Pancreas (tissue), 10 donors: ENCODE results near the gene HTR1D. TPM values are rescaled to one million over a fixed set of nuclear protein-coding genes. Genes with fewer than 3 reads are reported as not detected.

ENCODE experiments used
- ATAC-seq, 4 donors: fragments of 200-7000 bp; cut with Tn5 transposase; one replicate each; pipeline versions ENCODE4 v1.8.0 to v1.9.1; 2020; ENCODE audit warnings: mild to moderate bottlenecking in 4 of 4, moderate library complexity in 4 of 4
- DNase-seq, 6 donors: peaks; one replicate each; pipeline ENCODE4 v3.0.0-alpha.2; 2020
- FAIRE-seq: peaks from 2 replicates; lab custom pipeline; 2012; peaks lifted over from hg19 to GRCh38; lab: Jason Lieb, UNC
- H3K27ac ChIP-seq, 4 donors: fragments of 200-600 bp; sonication (generic); 1 replicate in 3 of 4; 2 replicates in 1 of 4; pipeline versions ENCODE4 v1.5.0 to v1.8.0; 2020
- H3K27me3 ChIP-seq, 4 donors: fragments of 200-600 bp; one replicate each; pipeline ENCODE4 v1.8.0; 2021
- H3K36me3 ChIP-seq, 3 donors: fragments of 200-600 bp; sonication (generic) in 1 of 3; one replicate each; pipeline versions ENCODE4 v1.5.0 to v1.8.0; 2020 to 2021
- H3K4me1 ChIP-seq, 3 donors: fragments of 200-600 bp; one replicate each; pipeline ENCODE4 v1.8.0; 2021
- H3K4me3 ChIP-seq, 4 donors: fragments of 200-600 bp; sonication (generic) in 2 of 4; one replicate each; pipeline versions ENCODE4 v1.5.0 to v1.8.0; 2020 to 2021
- H3K9me3 ChIP-seq, 4 donors: fragments of 200-600 bp; one replicate each; pipeline ENCODE4 v1.8.0; 2021
- CTCF ChIP-seq, 4 donors: fragments of 200-600 bp; sonication (generic) in 3 of 4; IDR thresholded peaks; one replicate each; pipeline versions ENCODE4 v1.5.0 to v1.8.0; 2021; ENCODE audit warnings: antibody characterized with exemption in 4 of 4
- WGBS, 2 donors: extraction: QIAGEN DNeasy Blood & Tissue Kit; methylation state at CpG; one replicate each; pipeline ENCODE4 v1.1.7; 2013; 5-methylcytosine and 5-hydroxymethylcytosine counted together
- intact Hi-C, 3 donors: fragments of 100-400 bp; cut with DNase I; formaldehyde crosslinking; loops; one replicate each; pipeline versions ENCODE4 v1.11.1 to v1.14.2; 2022
- polyA plus RNA-seq, 2 donors: library from polyadenylated mRNA; stranded (reverse); fragments of 200-250 nt; gene quantifications; one replicate each; pipeline ENCODE4 v1.2.3, GENCODE V29; 2013
- total RNA-seq, 6 donors: library from RNA; stranded (reverse); fragmentation: NEBNext Ultra II Directional in 4 of 6; extraction: Animal tissue kit (Norgen Biotek cat#: 25700) in 4 of 6; gene quantifications; one replicate each; pipeline versions ENCODE4 v1.2.1 to v1.2.4, GENCODE V29; 2021 to 2023
- donor health status: healthy with polysubstance abuse.
- donor health status: DM: no; HTN: no; CAD: no; lungs with moderate emphysema.
- donor health status: DM: no; HTN: no; CAD: no.
- donor health status: control.
- donor health status: control.
- donor health status: Bipolar disorder and iron deficiency.
- donor health status: DM: yes; HTN: yes; CAD: no.
- donor health status: DM: no; HTN: no; CAD: no.
- donor health status: DM: no; HTN: no; CAD: no.
- donor health status: DM: yes; HTN: yes; CAD: no.

Gene HTR1D
- total and polyA plus RNA-seq, 8 donors: 0.06 to 0.23 (median 0.17) TPM; not detected in 2

- H3K27ac ChIP-seq: no peak overlapping the region
- TF ChIP-seq CTCF (IDR thresholded peaks at IDR 0.05): no peak
- 75 to 91% methylated on average over 1 of the region's 1 CpG for WGBS, 2 donors
- no peak overlapping the region for H3K4me3 ChIP-seq
- ATAC-seq (no peak), FAIRE-seq (no peak), DNase-seq (no peak)
- H3K27me3 ChIP-seq: no peaks in the 10 kb centered on the region
- H3K36me3 ChIP-seq: no peaks in the 10 kb centered on the region
- intact Hi-C loops: no loop called here
- H3K4me1 ChIP-seq: no peaks in the 10 kb centered on the region
- H3K9me3 ChIP-seq: no peaks in the 10 kb centered on the region
Measured at GRCh38 chr1:23251812-23252211, 34.5 kb upstream of the HTR1D start.

GRCh38 chr1:23249787-23250454 lies 32.6 kb upstream of the HTR1D start:
- ATAC-seq (no peak), DNase-seq (no peak), FAIRE-seq (no peak)
- no peak for TF ChIP-seq CTCF (IDR thresholded peaks at IDR 0.05)
- no peak overlapping the region for H3K4me3 ChIP-seq
- H3K4me1 ChIP-seq: no peaks in the 10 kb centered on the region
- no peaks in the 10 kb centered on the region for H3K27me3 ChIP-seq
- WGBS, 2 donors: 69 to 75% methylated on average over 6 of the region's 6 CpGs
- no peaks in the 10 kb centered on the region for H3K36me3 ChIP-seq
- no peaks in the 10 kb centered on the region for H3K9me3 ChIP-seq
- no peak overlapping the region for H3K27ac ChIP-seq
- intact Hi-C loops: no loop called here

GRCh38 chr1:23247276-23247675 lies 30.0 kb upstream of the HTR1D start:
- H3K9me3 ChIP-seq: no peaks in the 10 kb centered on the region
- DNase-seq: no peak
- ATAC-seq: no peak
- H3K27ac ChIP-seq: no peak overlapping the region
- no peak for FAIRE-seq
- H3K36me3 ChIP-seq: no peaks in the 10 kb centered on the region
- no peaks in the 10 kb centered on the region for H3K27me3 ChIP-seq
- no peaks in the 10 kb centered on the region for H3K4me1 ChIP-seq
- TF ChIP-seq CTCF (IDR thresholded peaks at IDR 0.05): no peak
- intact Hi-C loops: no loop called here
- H3K4me3 ChIP-seq: no peak overlapping the region
- WGBS, 2 donors: 91 to 95% methylated on average over 6 of the region's 6 CpGs

- Histone ChIP-seq H3K36me3 (no peaks in the 10 kb centered on the region), H3K4me1 (no peaks in the 10 kb centered on the region), H3K27me3 (no peaks in the 10 kb centered on the region), H3K4me3 (no peak overlapping the region), H3K9me3 (no peaks in the 10 kb centered on the region), H3K27ac (no peak overlapping the region)
- DNase-seq (no peak), ATAC-seq (no peak), FAIRE-seq (no peak)
- 76 to 89% methylated on average over 2 of the region's 2 CpGs for WGBS, 2 donors
- TF ChIP-seq CTCF (IDR thresholded peaks at IDR 0.05): no peak
- intact Hi-C loops: no loop called here
Measured at GRCh38 chr1:23246274-23246673, 29.0 kb upstream of the HTR1D start.

GRCh38 chr1:23244256-23244761 lies 27.0 kb upstream of the HTR1D start:
- Histone ChIP-seq H3K36me3 (no peaks in the 10 kb centered on the region), H3K4me3 (no peak overlapping the region), H3K27ac (no peak overlapping the region), H3K27me3 (no peaks in the 10 kb centered on the region), H3K4me1 (no peaks in the 10 kb centered on the region), H3K9me3 (no peaks in the 10 kb centered on the region)
- no peak for TF ChIP-seq CTCF (IDR thresholded peaks at IDR 0.05)
- WGBS, 2 donors: 88 to 99% methylated on average over 7 of the region's 7 CpGs
- DNase-seq (no peak), ATAC-seq (no peak), FAIRE-seq (no peak)
- intact Hi-C loops: no loop called here
